Esophagus (tissue), 2 donors: ENCODE measurements around the gene ARID1A. TPM values are rescaled to one million over a fixed set of nuclear protein-coding genes. Genes with fewer than 3 reads are reported as not detected.
"Not testable (repeated sequence)": the region's sequence is repeated elsewhere in the genome, so short reads cannot be mapped to it uniquely, and the experiment has no call there.

Experiments
- H3K27ac ChIP-seq, 2 donors: one replicate each; pipeline ENCODE4 v1.5.1; 2013; ENCODE audit warnings: low read depth in 2 of 2, mild to moderate bottlenecking in 2 of 2, inconsistent platforms in 1 of 2, low read length in 1 of 2, moderate library complexity in 1 of 2
- H3K27me3 ChIP-seq, 2 donors: one replicate each; pipeline ENCODE4 v1.6.1; 2013; ENCODE audit warnings: low read length in 2 of 2, control low read depth in 1 of 2, mild to moderate bottlenecking in 1 of 2; ENCODE audit not compliant: insufficient read depth in 2 of 2, control insufficient read depth in 1 of 2
- H3K36me3 ChIP-seq, 2 donors: one replicate each; pipeline ENCODE4 v1.6.1; 2013; ENCODE audit warnings: low read length in 1 of 2; ENCODE audit not compliant: control insufficient read depth in 2 of 2, insufficient read depth in 2 of 2
- H3K4me1 ChIP-seq, 2 donors: one replicate each; pipeline ENCODE4 v1.6.1; 2013; ENCODE audit warnings: low read length in 1 of 2; ENCODE audit not compliant: control insufficient read depth in 2 of 2, insufficient read depth in 2 of 2
- H3K4me3 ChIP-seq, 2 donors: one replicate each; pipeline ENCODE4 v1.5.1; 2013; ENCODE audit warnings: low read length in 2 of 2, mild to moderate bottlenecking in 2 of 2, low read depth in 1 of 2, moderate library complexity in 1 of 2
- H3K9me3 ChIP-seq, 2 donors: one replicate each; pipeline ENCODE4 v1.6.1; 2013; ENCODE audit warnings: mild to moderate bottlenecking in 2 of 2, low read depth in 1 of 2, low read length in 1 of 2, moderate library complexity in 1 of 2; ENCODE audit not compliant: control insufficient read depth in 2 of 2, insufficient read depth in 1 of 2
- WGBS, 2 donors: extraction: QIAGEN DNeasy Blood & Tissue Kit; methylation state at CpG; one replicate each; pipeline ENCODE4 v1.1.7; 2013; 5-methylcytosine and 5-hydroxymethylcytosine counted together
- polyA plus RNA-seq, 2 donors: library from polyadenylated mRNA; stranded (reverse); fragments of 200-250 nt; gene quantifications; one replicate each; pipeline ENCODE4 v1.2.3, GENCODE V29; 2013
- donor health status: healthy with polysubstance abuse.
- donor health status: Bipolar disorder and iron deficiency.

Gene ARID1A
- polyA plus RNA-seq, 2 donors, result 15.9 to 17.8 TPM

- H3K27me3 ChIP-seq, H3K36me3 ChIP-seq, H3K4me3 ChIP-seq, H3K27ac ChIP-seq, H3K9me3 ChIP-seq, H3K4me1 ChIP-seq: not testable (repeated sequence)
- WGBS, 2 donors, result 72 to 78% methylated on average over 14 of the region's 14 CpGs
These were observed 30.1 kb downstream of the ARID1A start for GRCh38 chr1:26725904-26726303.

DNA sequence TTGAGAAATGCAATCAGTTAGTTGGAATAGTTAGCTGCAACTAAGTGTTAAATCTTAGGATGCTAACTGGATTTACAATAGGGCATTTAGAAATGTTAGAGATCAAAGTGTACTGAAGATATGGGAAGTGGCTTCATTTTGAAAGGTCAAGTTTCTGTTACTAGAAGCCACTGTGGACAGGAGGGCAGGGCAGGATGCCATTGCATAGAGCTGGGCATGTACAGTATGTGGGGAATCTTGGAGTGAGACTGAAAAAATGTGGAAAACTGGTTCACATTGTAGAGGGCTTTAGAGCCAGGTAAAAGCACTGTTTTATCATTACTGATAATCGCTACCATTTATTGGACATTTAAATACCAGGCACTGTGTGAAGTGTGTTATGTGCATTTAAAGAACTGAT is 31.0 kb downstream of the ARID1A start:
- Histone ChIP-seq H3K27ac (no peak overlapping the region), H3K4me3 (no peak overlapping the region), H3K9me3 (no peaks in the 10 kb centered on the region), H3K4me1 (peaks cover 7 to 9% of the 10 kb centered on the region in 2 donors), H3K36me3 (peaks cover 12 to 13% of the 10 kb centered on the region in 2 donors), H3K27me3 (no peaks in the 10 kb centered on the region)
- 88 to 91% methylated on average over 1 of the region's 1 CpG for WGBS, 2 donors

DNA sequence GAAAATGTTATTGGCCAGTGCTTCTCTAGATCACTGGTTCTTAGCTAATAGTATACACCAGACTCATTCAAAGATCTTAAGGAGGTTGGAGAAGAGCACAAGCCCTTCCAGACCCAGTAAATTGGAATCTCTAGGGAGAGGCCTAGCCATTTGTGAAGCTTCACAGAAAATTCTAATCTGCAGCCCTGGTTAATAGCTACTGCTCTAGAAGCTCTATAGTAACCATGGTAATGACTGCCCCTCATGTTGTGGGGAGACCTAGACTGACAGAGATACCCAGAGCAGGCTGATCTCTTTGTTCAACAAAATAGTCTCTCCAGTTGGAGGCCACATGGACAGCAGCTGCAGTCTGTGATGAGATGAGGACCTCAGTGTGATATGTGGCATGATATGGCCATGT is 31.7 kb downstream of the ARID1A start:
- Histone ChIP-seq H3K36me3 (peaks cover 13 to 15% of the 10 kb centered on the region in 2 donors), H3K9me3 (no peaks in the 10 kb centered on the region), H3K4me3 (no peak overlapping the region), H3K4me1 (peaks cover 7 to 9% of the 10 kb centered on the region in 2 donors), H3K27ac (no peak overlapping the region), H3K27me3 (no peaks in the 10 kb centered on the region)

DNA sequence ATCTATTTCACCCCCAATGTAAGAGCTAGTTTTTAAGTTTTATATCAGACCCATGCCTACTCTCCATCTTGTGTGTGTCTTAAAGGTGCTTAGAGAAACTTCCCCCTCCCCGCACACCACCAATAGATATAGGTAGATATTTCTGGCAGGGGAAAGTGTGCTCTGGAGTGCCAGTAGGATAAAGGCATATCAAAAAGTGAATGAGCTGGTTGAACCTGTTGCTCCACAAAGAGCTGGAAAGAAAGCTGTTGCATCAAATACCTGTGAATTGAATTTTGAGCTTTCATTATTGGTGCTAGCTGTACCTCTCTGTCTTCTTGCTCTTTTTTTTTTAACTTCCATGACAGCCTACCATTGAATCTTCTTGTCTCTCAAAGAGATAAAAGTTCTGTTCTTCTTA is 32.8 kb downstream of the ARID1A start:
- Histone ChIP-seq H3K27me3 (no peaks in the 10 kb centered on the region), H3K4me1 (peaks cover under 1 to 3% of the 10 kb centered on the region in 2 donors), H3K36me3 (peaks cover 13 to 20% of the 10 kb centered on the region in 2 donors), H3K9me3 (no peaks in the 10 kb centered on the region), H3K27ac (no peak overlapping the region), H3K4me3 (no peak overlapping the region)
- WGBS, 2 donors, result 58 to 61% methylated on average over 1 of the region's 1 CpG

DNA sequence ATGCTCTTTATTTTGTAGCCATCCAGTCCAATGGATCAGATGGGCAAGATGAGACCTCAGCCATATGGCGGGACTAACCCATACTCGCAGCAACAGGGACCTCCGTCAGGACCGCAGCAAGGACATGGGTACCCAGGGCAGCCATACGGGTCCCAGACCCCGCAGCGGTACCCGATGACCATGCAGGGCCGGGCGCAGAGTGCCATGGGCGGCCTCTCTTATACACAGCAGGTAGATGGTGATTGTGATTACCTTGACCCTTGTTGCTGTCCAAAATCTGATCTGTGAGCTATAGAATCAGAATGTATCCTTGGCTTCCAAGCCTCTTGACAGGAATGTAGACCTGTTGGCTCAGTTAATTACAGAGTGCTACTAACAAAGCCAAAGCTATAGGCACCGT is 33.8 kb downstream of the ARID1A start:
- Histone ChIP-seq H3K4me3 (no peak overlapping the region), H3K4me1 (peaks cover 0 to 2% of the 10 kb centered on the region in 2 donors), H3K36me3 (peaks cover 16 to 27% of the 10 kb centered on the region in 2 donors), H3K27me3 (no peaks in the 10 kb centered on the region), H3K9me3 (no peaks in the 10 kb centered on the region), H3K27ac (no peak overlapping the region)
- 94 to 96% methylated on average over 12 of the region's 12 CpGs for WGBS, 2 donors

GRCh38 chr1:26730695-26731094 is 34.9 kb downstream of the ARID1A start:
- WGBS, 2 donors, result 67 to 73% methylated on average over 2 of the region's 2 CpGs
- no peaks in the 10 kb centered on the region for H3K27me3 ChIP-seq
- no peaks in the 10 kb centered on the region for H3K9me3 ChIP-seq
- no peak overlapping the region for H3K27ac ChIP-seq
- H3K4me3 ChIP-seq, result no peak overlapping the region
- peaks cover 0 to 2% of the 10 kb centered on the region in 2 donors for H3K4me1 ChIP-seq
- peaks cover 16 to 28% of the 10 kb centered on the region in 2 donors for H3K36me3 ChIP-seq

GRCh38 chr1:26731233-26731902 is 35.6 kb downstream of the ARID1A start:
- Histone ChIP-seq H3K4me3 (no peak overlapping the region), H3K4me1 (peaks cover 0 to 2% of the 10 kb centered on the region in 2 donors), H3K36me3 (peaks cover 16 to 28% of the 10 kb centered on the region in 2 donors), H3K9me3 (no peaks in the 10 kb centered on the region), H3K27me3 (no peaks in the 10 kb centered on the region), H3K27ac (no peak overlapping the region)
- 86 to 88% methylated on average over 11 of the region's 11 CpGs for WGBS, 2 donors

DNA sequence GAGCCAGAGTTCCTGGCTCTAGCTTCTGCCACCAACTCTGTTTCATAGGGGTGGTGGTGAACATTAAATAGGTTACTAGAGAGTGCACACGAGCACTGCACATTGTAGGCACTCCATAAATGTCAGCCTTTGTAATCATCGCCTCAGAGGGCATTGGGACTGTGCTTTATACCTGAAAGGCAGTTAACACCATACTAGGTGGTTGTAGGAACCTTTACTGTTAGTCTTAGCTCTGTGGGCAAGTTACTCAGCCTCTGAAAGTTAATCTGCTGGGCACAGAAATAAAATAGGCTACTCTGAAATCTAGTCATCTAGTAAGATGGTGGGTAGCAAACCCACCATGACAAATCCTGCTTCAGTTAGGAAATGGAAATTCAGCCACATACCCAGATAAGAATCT is 37.6 kb downstream of the ARID1A start:
- no peaks in the 10 kb centered on the region for H3K9me3 ChIP-seq
- no peaks in the 10 kb centered on the region for H3K4me1 ChIP-seq
- H3K27ac ChIP-seq, result no peak overlapping the region
- peaks cover 18 to 31% of the 10 kb centered on the region in 2 donors for H3K36me3 ChIP-seq
- no peaks in the 10 kb centered on the region for H3K27me3 ChIP-seq
- H3K4me3 ChIP-seq, result no peak overlapping the region
- WGBS, 2 donors, result 77 to 85% methylated on average over 2 of the region's 2 CpGs

- H3K27ac ChIP-seq, result no peak overlapping the region
- H3K36me3 ChIP-seq, result peaks cover 18 to 31% of the 10 kb centered on the region in 2 donors
- no peaks in the 10 kb centered on the region for H3K4me1 ChIP-seq
These were observed 38.2 kb downstream of the ARID1A start for GRCh38 chr1:26733982-26734381.

DNA sequence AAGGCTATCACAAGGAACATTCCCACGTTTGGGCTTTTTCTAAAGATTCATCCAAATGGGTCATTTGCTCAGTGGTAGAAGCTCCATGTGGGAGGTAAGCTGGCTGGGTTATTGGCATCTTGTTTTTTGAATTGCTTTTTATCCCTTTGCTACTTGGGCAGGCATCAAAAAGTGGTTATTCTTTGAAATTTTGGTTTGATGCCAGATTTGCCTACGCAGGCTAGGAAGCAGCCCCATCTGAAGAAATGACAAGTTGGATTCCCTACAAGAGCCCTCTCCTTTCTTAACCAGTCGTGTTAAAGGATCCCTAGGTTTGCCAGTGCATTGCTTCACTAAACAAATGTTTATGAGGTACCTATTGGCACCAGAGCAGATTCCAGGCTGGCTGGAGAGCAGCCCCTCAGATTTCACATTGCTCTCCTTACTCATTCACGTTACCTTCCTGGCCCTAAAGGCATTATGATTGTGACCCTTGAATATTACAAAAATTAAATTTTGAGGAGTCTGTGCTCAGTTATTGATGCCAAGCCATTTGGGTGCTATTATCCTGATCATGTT is 38.8 kb downstream of the ARID1A start:
- H3K27ac ChIP-seq, result no peak overlapping the region

More at GRCh38 chr1:26733982-26734381, 38.2 kb downstream of the ARID1A start:
- no peak overlapping the region for H3K4me3 ChIP-seq
- no peaks in the 10 kb centered on the region for H3K27me3 ChIP-seq
- no peaks in the 10 kb centered on the region for H3K9me3 ChIP-seq
- 46% methylated on average over 2 of the region's 2 CpGs for WGBS, 2 donors

More for the DNA sequence above, 38.8 kb downstream of the ARID1A start:
- Histone ChIP-seq H3K27me3 (no peaks in the 10 kb centered on the region), H3K36me3 (peaks cover 16 to 29% of the 10 kb centered on the region in 2 donors), H3K9me3 (no peaks in the 10 kb centered on the region), H3K4me3 (no peak overlapping the region), H3K4me1 (no peaks in the 10 kb centered on the region)
- 38 to 43% methylated on average over 4 of the region's 4 CpGs for WGBS, 2 donors
